Loucy (cell line): ENCODE data around the gene RSPH9.

ENCODE experiments used
- EZH2phosphoT487 ChIP-seq: fragments of 200-600 bp; IDR thresholded peaks from 2 replicates; pipeline ENCODE4 v1.6.1; 2018; ENCODE audit warnings: antibody characterized with exemption, mild to moderate bottlenecking, moderate library complexity, borderline replicate concordance
- TF ChIP-seq, protein P1 (sequence below): fragments of 200-600 bp; sonication (generic); conservative IDR thresholded peaks from 2 replicates; pipeline ENCODE4 v1.5.1; 2014; ENCODE audit warnings: mild to moderate bottlenecking, antibody characterized with exemption, low read length

DNA sequence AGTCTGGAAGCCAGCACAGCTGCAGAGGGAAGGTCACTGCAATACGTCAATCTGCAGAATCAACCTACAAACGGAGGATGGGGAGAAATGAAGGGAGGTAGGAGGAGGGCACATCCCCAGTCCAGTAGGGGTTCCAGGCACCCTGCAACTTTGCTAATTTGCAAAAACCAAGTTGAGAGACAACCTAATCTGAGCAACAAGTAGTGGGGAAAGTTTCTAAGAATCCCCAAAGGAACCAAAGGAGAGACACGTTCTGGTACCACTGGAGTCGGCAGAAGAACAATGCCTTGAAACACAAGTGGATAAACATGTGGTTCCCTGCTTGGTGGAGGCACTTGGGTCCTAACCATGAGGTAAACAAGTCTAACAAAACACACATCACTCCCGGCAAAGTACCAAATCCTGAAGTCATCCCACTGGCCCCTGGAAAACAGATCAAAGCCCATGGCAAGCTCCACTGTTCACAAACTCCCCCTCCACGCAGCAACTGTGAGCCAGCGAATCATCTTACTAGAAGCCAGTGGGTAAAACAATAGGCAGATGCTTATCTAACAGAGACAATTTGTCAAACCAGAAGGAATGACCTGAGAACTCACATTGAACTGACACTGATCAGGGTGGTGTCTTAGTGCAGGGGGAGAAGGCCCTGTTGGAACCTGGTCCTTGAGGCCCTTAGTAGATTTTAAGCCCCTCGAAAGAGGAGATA, 38.0 kb downstream of the RSPH9 start:
- TF ChIP-seq, protein P1, sequence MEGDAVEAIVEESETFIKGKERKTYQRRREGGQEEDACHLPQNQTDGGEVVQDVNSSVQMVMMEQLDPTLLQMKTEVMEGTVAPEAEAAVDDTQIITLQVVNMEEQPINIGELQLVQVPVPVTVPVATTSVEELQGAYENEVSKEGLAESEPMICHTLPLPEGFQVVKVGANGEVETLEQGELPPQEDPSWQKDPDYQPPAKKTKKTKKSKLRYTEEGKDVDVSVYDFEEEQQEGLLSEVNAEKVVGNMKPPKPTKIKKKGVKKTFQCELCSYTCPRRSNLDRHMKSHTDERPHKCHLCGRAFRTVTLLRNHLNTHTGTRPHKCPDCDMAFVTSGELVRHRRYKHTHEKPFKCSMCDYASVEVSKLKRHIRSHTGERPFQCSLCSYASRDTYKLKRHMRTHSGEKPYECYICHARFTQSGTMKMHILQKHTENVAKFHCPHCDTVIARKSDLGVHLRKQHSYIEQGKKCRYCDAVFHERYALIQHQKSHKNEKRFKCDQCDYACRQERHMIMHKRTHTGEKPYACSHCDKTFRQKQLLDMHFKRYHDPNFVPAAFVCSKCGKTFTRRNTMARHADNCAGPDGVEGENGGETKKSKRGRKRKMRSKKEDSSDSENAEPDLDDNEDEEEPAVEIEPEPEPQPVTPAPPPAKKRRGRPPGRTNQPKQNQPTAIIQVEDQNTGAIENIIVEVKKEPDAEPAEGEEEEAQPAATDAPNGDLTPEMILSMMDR, result no peak
- TF ChIP-seq EZH2phosphoT487, result no peak
